ENCODE measurements around the gene NFATC1.

Gene NFATC1

GRCh38 chr18:79453816-79454735, 58.3 kb downstream of the NFATC1 start:
- in situ Hi-C loops (cut with HindIII; ENCODE audit: low sequenced_read_pairs) = no loop called here

GRCh38 chr18:79455261-79455660, 59.5 kb downstream of the NFATC1 start:
- in situ Hi-C loops (cut with HindIII; ENCODE audit: low sequenced_read_pairs) = no loop called here

DNA sequence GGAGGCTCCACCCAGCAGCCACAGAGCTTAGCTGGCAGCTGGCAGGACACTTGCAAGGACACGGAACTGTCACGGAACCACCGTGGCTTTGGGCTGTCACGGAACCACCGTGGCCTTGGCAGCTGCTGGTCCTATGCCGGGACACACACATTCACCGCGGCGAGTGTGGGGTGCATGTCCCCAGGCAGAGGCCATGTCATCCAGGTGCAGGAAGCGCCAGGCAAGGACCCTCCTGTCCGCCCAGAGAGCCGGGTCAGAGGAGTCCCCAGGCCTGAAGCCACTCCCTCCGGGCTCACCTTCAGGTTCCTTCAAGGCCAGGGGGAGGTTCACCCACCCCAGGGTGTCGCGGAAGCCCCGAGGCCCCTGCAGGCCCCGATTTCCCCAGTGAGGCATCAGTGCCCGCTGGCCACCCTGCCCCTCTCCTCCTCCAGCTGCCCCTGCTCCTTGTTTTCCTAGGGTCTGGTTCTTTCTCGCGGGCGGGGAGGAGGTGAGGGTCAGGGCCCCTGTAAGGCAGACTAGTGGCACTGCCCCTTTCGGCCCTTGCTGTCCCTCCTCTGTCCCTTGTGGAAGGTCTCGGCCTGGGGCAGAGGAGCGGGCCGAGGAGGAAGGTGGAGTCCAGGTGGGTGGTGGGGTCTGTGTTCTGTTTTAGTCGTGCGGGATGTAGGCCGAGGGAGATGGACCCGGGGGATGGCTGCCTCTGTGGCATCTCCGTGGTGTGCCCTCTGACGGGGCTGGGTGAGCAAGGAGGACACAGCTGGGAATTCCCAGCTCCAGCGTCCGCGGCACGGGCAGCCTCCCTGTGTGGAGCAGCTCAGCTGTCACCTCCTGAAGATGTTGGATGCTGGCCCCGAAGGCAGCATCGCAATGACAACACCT, 60.6 kb downstream of the NFATC1 start:
- in situ Hi-C loops (cut with HindIII; ENCODE audit: low sequenced_read_pairs) = no loop called here

- in situ Hi-C loops (cut with HindIII; ENCODE audit: low sequenced_read_pairs) = no loop called here
Measured at GRCh38 chr18:79457239-79457638, 61.5 kb downstream of the NFATC1 start.

GRCh38 chr18:79457652-79458051, 61.9 kb downstream of the NFATC1 start:
- in situ Hi-C loops (cut with HindIII; ENCODE audit: low sequenced_read_pairs) = no loop called here

GRCh38 chr18:79458131-79458838, 62.6 kb downstream of the NFATC1 start:
- in situ Hi-C loops (cut with HindIII; ENCODE audit: low sequenced_read_pairs) = no loop called here

DNA sequence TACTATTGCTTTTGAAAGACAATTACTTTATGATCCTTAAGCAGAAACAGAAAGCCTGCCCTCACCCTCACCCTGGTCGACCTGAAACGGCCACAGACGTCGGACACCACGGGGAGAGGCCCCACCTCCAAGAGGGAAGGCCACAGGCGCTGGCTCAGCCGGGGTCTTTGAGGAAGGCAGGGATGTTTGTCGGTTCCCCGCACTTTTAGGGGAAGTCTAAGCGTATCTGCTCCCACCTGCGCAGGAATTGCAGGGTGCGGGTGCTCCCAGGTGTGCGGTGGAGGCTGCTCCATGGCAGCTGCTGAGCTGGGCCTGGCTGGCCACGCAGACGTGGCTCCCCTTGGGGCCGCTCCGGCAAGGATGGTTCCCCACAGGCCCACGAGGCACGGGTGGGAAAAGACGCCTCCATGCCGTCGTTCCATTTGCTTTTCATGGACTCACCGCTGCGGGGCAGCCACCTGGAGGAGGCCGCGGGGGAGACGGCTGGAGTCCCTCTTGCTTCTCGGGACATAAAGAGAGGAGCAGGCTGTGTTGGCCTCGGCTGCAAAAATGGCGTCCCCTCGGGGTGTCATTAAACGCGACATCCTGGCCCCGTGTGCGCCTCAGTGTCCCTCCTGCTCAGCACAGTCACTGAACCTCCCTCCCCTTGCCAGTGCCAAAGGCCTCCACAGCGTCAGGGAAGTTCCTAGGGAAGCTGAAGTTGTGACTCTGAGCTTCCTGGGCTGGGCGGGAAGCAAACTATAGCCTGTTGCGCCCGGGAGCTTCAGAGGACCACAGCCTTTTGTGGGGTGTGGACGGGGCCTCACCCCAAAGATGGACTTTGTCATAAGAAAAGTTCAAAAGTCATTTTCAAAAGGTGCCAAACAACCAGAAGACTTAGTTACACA, 63.4 kb downstream of the NFATC1 start:
- in situ Hi-C loops (cut with HindIII; ENCODE audit: low sequenced_read_pairs) = no loop called here

- in situ Hi-C loops (cut with HindIII; ENCODE audit: low sequenced_read_pairs) = no loop called here
Measured at GRCh38 chr18:79459946-79460480, 64.3 kb downstream of the NFATC1 start.

DNA sequence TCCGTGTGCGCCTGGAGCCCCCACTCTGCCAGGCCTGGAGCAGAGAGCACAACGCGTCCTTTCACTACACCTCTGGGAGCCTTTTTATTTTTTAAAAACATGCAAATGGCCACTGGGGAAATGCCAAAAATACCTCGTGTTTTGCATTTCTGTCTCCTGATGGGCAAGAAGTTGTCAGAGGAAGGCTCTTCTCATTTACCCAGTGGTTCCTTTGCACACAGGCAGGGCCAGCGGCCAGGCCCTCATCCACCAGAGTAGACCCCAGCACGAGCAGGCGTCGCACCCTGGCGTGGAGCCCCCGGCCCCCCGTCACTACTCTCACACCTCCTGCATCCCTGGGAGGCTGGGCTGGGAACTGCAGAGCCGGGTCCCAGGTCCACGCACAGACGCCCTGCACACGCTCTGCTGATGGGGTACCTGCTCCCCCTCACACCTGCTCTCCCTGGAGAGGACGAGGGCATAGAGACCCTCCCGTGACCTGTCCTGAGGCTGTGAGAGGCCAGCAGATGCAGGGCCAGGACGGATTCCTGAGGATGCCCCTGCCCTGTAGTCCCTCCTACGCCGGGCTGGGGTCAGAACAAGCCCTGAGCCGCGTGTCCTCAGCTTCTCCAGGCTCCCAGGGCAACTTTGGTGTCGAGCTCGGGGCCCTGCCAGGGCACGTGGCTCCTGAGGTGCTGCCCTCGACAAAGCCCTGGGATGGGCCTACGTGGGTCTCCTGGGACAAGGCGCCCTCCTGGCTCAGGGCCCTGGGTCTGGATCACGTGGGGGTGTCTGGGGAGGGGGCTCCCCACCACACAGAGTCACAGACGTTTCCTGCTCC, 65.0 kb downstream of the NFATC1 start:
- in situ Hi-C loops (cut with HindIII; ENCODE audit: low sequenced_read_pairs) = no loop called here

GRCh38 chr18:79461627-79462026, 65.9 kb downstream of the NFATC1 start:
- in situ Hi-C loops (cut with HindIII; ENCODE audit: low sequenced_read_pairs) = no loop called here

DNA sequence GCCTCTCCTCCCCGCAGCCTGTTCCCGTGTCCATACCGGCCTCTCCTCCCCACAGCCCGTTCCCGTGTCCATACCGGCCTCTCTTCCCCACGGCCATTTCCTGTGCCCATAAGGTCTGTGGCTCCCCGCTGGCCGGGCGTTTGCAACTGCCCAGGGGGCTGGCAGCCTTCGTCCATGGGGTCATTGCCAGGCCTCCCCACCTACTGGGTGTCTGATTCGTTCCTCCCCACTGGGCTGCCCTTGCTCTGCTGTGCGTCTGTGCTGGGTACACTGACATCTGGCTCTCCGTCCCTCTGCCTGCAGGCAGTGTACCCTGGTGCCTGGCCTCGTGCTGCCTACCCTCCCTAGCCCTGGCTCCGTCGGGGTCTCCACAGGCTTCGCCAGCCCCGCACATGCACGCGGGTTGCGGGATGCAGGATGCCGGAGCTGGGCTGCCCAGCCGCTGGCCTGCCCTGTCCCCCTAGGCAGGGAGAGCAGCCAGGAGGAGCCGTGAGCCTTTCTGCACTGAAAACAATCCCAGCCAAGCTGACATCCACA, 67.8 kb downstream of the NFATC1 start:
- in situ Hi-C loops (cut with HindIII; ENCODE audit: low sequenced_read_pairs) = no loop called here

- in situ Hi-C loops (cut with HindIII; ENCODE audit: low sequenced_read_pairs) = no loop called here
Measured at GRCh38 chr18:79465392-79465991, 69.8 kb downstream of the NFATC1 start.

GRCh38 chr18:79466591-79466990, 70.9 kb downstream of the NFATC1 start:
- in situ Hi-C loops (cut with HindIII; ENCODE audit: low sequenced_read_pairs) = no loop called here

DNA sequence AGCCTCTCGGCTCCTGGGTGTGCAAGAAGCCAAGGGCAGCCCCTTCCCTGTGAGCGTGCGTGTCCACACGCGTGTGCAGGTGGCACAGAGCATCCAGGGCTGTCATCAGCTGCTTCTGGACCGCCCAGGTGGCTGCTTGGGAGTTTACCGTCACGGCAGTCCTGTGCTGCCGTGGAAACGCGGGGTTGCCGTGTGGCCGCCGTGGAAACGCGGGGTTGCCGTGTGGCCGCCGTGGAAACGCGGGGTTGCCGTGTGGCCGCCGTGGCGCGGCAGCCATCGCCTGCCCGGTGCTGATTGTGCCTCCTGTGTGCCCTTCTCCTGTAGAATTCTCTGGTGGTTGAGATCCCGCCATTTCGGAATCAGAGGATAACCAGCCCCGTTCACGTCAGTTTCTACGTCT, 71.4 kb downstream of the NFATC1 start:
- in situ Hi-C loops (cut with HindIII; ENCODE audit: low sequenced_read_pairs) = no loop called here

- in situ Hi-C loops (cut with HindIII; ENCODE audit: low sequenced_read_pairs) = no loop called here
Measured at GRCh38 chr18:79468119-79468789, 72.5 kb downstream of the NFATC1 start.

DNA sequence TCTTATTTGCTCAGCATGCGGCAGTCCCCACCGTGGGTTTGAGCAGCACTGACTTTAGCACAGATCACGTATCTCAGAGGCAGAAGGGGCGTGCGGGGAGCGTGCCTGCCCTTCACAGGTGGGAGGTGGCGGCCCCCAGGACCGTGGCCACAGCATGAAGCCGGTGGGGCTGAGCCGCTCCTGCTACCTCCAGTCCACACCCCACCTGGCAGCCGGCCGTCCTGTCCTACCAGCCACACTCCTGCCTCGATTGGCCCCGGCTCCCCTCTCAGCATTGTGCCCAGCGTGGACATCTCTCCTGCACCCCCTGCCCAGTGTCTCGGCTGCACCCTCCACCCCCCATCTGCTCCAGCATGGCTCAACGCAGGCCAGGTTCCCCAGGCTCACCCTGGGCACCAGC, 73.6 kb downstream of the NFATC1 start:
- in situ Hi-C loops (cut with HindIII; ENCODE audit: low sequenced_read_pairs) = no loop called here

- in situ Hi-C loops (cut with HindIII; ENCODE audit: low sequenced_read_pairs) = no loop called here
Measured at GRCh38 chr18:79469751-79470505, 74.2 kb downstream of the NFATC1 start.
